Measurements from ENCODE around the gene KIF15.

Gene KIF15

DNA sequence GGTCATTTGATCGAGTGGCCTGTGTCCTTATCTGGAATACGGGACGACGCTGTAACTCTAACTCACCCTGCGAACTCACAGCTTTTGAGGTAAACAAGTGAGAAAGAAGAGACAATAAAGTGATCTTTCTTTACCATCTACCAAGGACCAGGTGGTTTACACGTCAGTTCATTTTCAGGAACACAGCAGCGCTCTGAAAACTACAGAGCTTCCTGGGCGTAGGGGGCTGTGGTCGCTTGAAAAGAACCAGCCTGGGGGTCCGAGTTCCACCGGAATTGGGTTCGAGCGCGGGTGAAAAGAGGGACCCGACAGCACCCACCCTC, 532 bp upstream of the KIF15 start:
- H3K9me3 ChIP-seq (ENCODE audit: low read depth, low read length) = peaks cover 6% of the 10 kb centered on the region; the same call in 1 of the 2 replicates
- no peak for DNase-seq (ENCODE audit: low read depth, low spot score)
- peak overlapping the region; percentile 86 for H3K9ac ChIP-seq (ENCODE audit: insufficient read length)
- peak overlapping the region; percentile 87 for H3K4me3 ChIP-seq
- peak overlapping the region; percentile 70; the same call in 1 of the 2 replicates for H3K27ac ChIP-seq
- peaks cover 57% of the 10 kb centered on the region for H3K36me3 ChIP-seq (ENCODE audit: insufficient read depth, low read length)
- TF ChIP-seq FOXP2 (optimal IDR thresholded peaks at IDR 0.05; ENCODE audit: control extremely low read depth, extremely low read length, insufficient read depth) (no peak), EZH2 (IDR thresholded peaks at IDR 0.05) (no peak), POLR2AphosphoS5 (IDR thresholded peaks at IDR 0.05; ENCODE audit: borderline replicate concordance, low read depth, low read length) (no peak)

DNA sequence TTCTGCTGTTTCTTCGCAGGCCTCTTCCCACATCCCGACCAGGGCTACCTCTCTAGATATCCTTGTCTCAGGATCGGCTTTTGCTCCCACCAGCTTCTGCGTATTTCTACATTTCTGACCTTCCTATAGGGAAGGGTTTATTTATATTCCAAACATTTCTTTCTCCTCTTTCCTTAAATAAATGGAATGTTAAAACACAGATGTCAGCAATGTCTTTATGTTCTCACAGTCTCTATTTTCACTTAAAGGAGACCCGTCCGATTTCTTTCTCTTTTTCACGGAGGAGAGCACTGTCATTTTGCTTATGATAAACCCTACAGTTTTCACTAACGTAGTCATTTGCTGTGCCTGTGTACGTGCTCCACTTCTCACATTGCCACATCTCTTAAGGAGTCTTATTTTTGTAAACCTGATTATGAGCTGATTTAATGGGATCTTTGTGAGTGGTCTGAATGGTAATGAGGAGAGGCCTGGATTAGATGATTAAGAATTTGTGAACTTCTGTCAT, 630 bp downstream of the KIF15 start:
- no peak for TF ChIP-seq EZH2 (IDR thresholded peaks at IDR 0.05)
- TF ChIP-seq FOXP2 (optimal IDR thresholded peaks at IDR 0.05; ENCODE audit: control extremely low read depth, extremely low read length, insufficient read depth) = no peak
- no peak for TF ChIP-seq POLR2AphosphoS5 (IDR thresholded peaks at IDR 0.05; ENCODE audit: borderline replicate concordance, low read depth, low read length)
- no peak for DNase-seq (ENCODE audit: low read depth, low spot score)
- peak overlapping the region; percentile 90 for H3K9ac ChIP-seq (ENCODE audit: insufficient read length)
- peaks cover 10% of the 10 kb centered on the region; the same call in 1 of the 2 replicates for H3K9me3 ChIP-seq (ENCODE audit: low read depth, low read length)
- peak overlapping the region; percentile 77 for H3K27ac ChIP-seq
- peak overlapping the region; percentile 87 for H3K4me3 ChIP-seq
- peaks cover 53% of the 10 kb centered on the region for H3K36me3 ChIP-seq (ENCODE audit: insufficient read depth, low read length)

DNA sequence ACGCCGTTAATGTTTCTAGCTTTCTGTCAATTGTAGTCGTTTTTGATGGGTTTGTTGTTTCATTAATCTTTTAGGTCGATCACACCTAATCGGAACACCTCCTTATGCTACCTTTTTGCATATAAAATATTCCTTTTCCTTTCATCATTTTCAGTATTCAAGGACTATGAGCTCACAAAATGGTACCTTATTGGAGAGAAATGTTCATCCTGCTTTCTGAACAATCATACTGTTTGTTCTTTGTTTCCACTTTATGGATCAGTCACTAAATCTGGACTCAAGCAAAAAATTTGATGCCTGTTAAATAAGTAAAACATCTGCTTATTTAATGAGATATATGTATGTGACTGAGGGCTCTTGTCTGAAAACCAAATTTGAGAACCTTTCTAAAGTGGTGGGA, 1.1 kb downstream of the KIF15 start:
- H3K4me3 ChIP-seq = peak overlapping the region; percentile 87
- no peak for TF ChIP-seq EZH2 (IDR thresholded peaks at IDR 0.05)
- TF ChIP-seq FOXP2 (optimal IDR thresholded peaks at IDR 0.05; ENCODE audit: control extremely low read depth, extremely low read length, insufficient read depth) = no peak
- TF ChIP-seq POLR2AphosphoS5 (IDR thresholded peaks at IDR 0.05; ENCODE audit: borderline replicate concordance, low read depth, low read length) = no peak
- no peak for DNase-seq (ENCODE audit: low read depth, low spot score)
- peak overlapping the region; percentile 77; the same call in 1 of the 2 replicates for H3K27ac ChIP-seq
- H3K9me3 ChIP-seq (ENCODE audit: low read depth, low read length) = peaks cover 10% of the 10 kb centered on the region; the same call in 1 of the 2 replicates
- H3K36me3 ChIP-seq (ENCODE audit: insufficient read depth, low read length) = peaks cover 49% of the 10 kb centered on the region
- H3K9ac ChIP-seq (ENCODE audit: insufficient read length) = peak overlapping the region; percentile 90

DNA sequence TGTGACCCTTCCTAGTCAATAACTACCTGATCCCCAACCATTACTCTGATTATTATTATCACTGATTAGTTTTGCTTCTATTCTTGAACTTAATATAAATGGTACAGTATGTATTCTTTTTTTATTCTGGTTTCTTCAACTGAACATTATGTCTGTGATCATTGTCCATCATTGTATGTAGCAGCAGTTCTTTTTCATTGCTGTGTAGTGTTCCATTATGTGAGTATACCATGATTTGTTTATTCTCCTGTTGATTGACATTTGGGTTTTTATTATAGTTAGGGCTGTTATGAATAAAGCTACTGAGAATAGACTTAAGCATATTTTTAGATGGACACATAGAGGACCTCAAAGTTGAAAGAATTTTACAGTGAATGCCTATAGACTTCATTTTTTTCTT, 2.7 kb downstream of the KIF15 start:
- peaks cover 42% of the 10 kb centered on the region for H3K36me3 ChIP-seq (ENCODE audit: insufficient read depth, low read length)
- no peak overlapping the region for H3K9ac ChIP-seq (ENCODE audit: insufficient read length)
- H3K27ac ChIP-seq = no peak overlapping the region
- no peak for DNase-seq (ENCODE audit: low read depth, low spot score)
- peaks cover 8% of the 10 kb centered on the region; the same call in 1 of the 2 replicates for H3K9me3 ChIP-seq (ENCODE audit: low read depth, low read length)
- no peak overlapping the region for H3K4me3 ChIP-seq
- no peak for TF ChIP-seq POLR2AphosphoS5 (IDR thresholded peaks at IDR 0.05; ENCODE audit: borderline replicate concordance, low read depth, low read length)
- TF ChIP-seq FOXP2 (optimal IDR thresholded peaks at IDR 0.05; ENCODE audit: control extremely low read depth, extremely low read length, insufficient read depth) = no peak
- TF ChIP-seq EZH2 (IDR thresholded peaks at IDR 0.05) = no peak

DNA sequence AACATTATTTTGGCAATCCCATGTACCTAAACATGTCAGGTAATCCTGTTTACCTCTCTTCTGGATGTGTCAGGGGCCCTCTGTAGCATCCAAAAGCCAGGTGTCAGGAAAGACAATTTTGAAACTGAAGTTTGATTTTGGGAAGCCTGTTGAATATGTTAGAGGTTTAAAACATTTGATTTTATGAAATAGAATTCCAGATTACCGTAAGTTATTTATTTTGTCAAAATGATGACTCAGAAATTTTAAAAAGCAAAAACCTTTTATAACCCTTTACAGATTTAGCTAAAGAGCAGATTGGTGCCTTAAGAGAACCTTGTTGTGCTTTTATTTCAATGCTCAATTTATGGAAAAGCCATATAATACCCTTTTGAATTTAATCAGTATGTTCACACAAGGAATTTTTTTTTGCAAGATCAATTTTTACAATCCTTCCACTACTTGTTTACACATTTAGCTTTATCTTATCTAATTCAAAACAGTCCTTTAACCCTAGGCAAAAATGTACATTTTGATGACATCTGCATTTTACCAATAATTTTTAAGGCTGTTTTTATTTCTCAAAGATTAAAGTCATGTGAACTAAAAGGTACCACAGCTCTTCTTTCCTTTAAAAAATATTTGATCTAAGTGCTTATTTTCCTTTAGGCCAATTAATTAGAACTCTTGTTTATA, 10.0 kb downstream of the KIF15 start:
- no peak overlapping the region for H3K27ac ChIP-seq
- TF ChIP-seq FOXP2 (optimal IDR thresholded peaks at IDR 0.05; ENCODE audit: control extremely low read depth, extremely low read length, insufficient read depth) (no peak), EZH2 (IDR thresholded peaks at IDR 0.05) (no peak), POLR2AphosphoS5 (IDR thresholded peaks at IDR 0.05; ENCODE audit: borderline replicate concordance, low read depth, low read length) (no peak)
- H3K36me3 ChIP-seq (ENCODE audit: insufficient read depth, low read length) = peaks cover 47% of the 10 kb centered on the region; the same call in 1 of the 2 replicates
- no peak overlapping the region for H3K4me3 ChIP-seq
- H3K9me3 ChIP-seq (ENCODE audit: low read depth, low read length) = no peaks in the 10 kb centered on the region
- no peak for DNase-seq (ENCODE audit: low read depth, low spot score)
- H3K9ac ChIP-seq (ENCODE audit: insufficient read length) = no peak overlapping the region

DNA sequence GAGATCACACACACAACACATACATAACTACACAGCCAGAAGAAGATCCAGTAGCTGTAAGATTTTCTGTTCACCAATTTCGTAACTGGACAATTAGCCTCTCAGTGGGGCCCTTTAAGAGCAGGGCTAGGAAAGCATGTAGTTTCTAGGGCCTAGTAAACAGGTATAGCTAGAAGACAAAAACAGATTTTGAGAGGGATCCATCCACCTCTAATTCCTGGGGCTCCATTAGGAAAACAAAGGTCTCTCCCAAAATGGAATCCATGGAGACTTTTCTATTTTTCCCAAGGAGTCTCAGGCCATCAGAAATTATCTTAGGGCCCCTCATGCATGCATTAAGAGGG, 10.5 kb downstream of the KIF15 start:
- TF ChIP-seq EZH2 (IDR thresholded peaks at IDR 0.05) (no peak), POLR2AphosphoS5 (IDR thresholded peaks at IDR 0.05; ENCODE audit: borderline replicate concordance, low read depth, low read length) (no peak), FOXP2 (optimal IDR thresholded peaks at IDR 0.05; ENCODE audit: control extremely low read depth, extremely low read length, insufficient read depth) (no peak)
- no peak for DNase-seq (ENCODE audit: low read depth, low spot score)
- Histone ChIP-seq H3K36me3 (ENCODE audit: insufficient read depth, low read length) (peaks cover 50% of the 10 kb centered on the region), H3K4me3 (no peak overlapping the region), H3K27ac (no peak overlapping the region), H3K9me3 (ENCODE audit: low read depth, low read length) (no peaks in the 10 kb centered on the region), H3K9ac (ENCODE audit: insufficient read length) (no peak overlapping the region)

DNA sequence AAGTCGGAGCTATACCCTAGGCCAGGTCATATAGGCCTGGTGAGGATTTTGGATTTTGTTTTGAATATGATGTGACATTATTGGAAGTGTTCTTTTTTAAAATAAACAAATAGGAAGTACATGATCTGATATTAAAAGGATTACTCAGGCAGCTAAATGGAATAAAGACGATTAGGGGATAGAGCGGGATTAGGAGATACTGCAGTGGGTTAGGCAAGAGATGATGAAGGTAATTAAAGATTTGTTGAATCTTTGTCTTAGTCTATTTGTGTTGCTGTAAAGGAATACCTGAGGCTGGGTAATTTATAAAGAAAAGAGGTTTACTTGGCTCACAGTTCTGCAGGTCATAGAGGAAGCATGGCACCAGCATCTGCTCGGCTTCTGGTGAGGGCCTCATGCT, 21.3 kb downstream of the KIF15 start:
- no peak for TF ChIP-seq EZH2 (IDR thresholded peaks at IDR 0.05)
- no peak for TF ChIP-seq POLR2AphosphoS5 (IDR thresholded peaks at IDR 0.05; ENCODE audit: borderline replicate concordance, low read depth, low read length)
- TF ChIP-seq FOXP2 (optimal IDR thresholded peaks at IDR 0.05; ENCODE audit: control extremely low read depth, extremely low read length, insufficient read depth) = no peak
- no peak overlapping the region for H3K9ac ChIP-seq (ENCODE audit: insufficient read length)
- no peak for DNase-seq (ENCODE audit: low read depth, low spot score)
- H3K9me3 ChIP-seq (ENCODE audit: low read depth, low read length) = no peaks in the 10 kb centered on the region
- no peak overlapping the region for H3K4me3 ChIP-seq
- H3K27ac ChIP-seq = no peak overlapping the region
- peaks cover 35% of the 10 kb centered on the region for H3K36me3 ChIP-seq (ENCODE audit: insufficient read depth, low read length)

DNA sequence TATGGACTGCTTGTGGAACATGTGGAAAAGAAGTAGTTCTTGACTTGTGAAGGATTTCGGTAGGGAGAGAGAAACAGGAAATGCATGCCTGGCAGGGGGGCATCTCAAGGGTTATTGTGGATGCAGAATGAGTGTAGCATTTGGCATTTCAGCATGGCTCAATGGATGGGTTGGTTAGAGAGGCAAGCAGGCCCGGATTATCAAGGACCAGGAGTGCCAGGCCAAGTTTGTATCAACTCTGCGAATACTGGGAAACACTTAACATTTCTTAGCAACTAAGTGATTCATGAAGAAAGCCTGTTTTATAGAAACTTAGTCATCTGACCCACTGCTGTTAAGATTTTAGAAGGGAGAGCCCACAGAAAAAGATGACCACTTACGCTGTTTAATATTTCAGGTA, 33.6 kb downstream of the KIF15 start:
- no peak overlapping the region for H3K27ac ChIP-seq
- H3K9me3 ChIP-seq (ENCODE audit: low read depth, low read length) = no peaks in the 10 kb centered on the region
- TF ChIP-seq POLR2AphosphoS5 (IDR thresholded peaks at IDR 0.05; ENCODE audit: borderline replicate concordance, low read depth, low read length) = no peak
- TF ChIP-seq EZH2 (IDR thresholded peaks at IDR 0.05) = no peak
- no peak for TF ChIP-seq FOXP2 (optimal IDR thresholded peaks at IDR 0.05; ENCODE audit: control extremely low read depth, extremely low read length, insufficient read depth)
- no peak for DNase-seq (ENCODE audit: low read depth, low spot score)
- H3K36me3 ChIP-seq (ENCODE audit: insufficient read depth, low read length) = peaks cover 40% of the 10 kb centered on the region
- H3K9ac ChIP-seq (ENCODE audit: insufficient read length) = no peak overlapping the region
- H3K4me3 ChIP-seq = no peak overlapping the region

Measured in SK-N-MC (cell line).